HG03469 (cell line): ENCODE data around the gene RAD21L1.
"Not testable (repeated sequence)": the region's sequence is repeated elsewhere in the genome, so short reads cannot be mapped to it uniquely, and the experiment has no call there.

Source experiments
- ATAC-seq: cut with Tn5 transposase; IDR thresholded peaks from one replicate; pipeline ENCODE4 v1.9.1; 2021; ENCODE audit warnings: mild to moderate bottlenecking, moderate library complexity, moderate number of reproducible peaks; ENCODE audit not compliant: unreplicated experiment

The RAD21L1 gene

GRCh38 chr20:1199212-1199873 is 26.5 kb upstream of the RAD21L1 start:
- ATAC-seq = no peak

- ATAC-seq = no peak
Observed at GRCh38 chr20:1199964-1200363, 25.9 kb upstream of the RAD21L1 start.

- no peak for ATAC-seq
Observed at GRCh38 chr20:1202762-1203504, 22.9 kb upstream of the RAD21L1 start, which contains the start of gene C20orf202. C20orf202 (plus strand) TSS chr20:1203454; CDS start chr20:1203586, 132 bp downstream.

GRCh38 chr20:1203630-1204029 is 22.2 kb upstream of the RAD21L1 start:
- no peak for ATAC-seq

- ATAC-seq = no peak
Observed at GRCh38 chr20:1204113-1204512, 21.7 kb upstream of the RAD21L1 start.

- no peak for ATAC-seq
Observed at GRCh38 chr20:1204576-1204975, 21.3 kb upstream of the RAD21L1 start.

GRCh38 chr20:1205802-1206201 is 20.0 kb upstream of the RAD21L1 start:
- ATAC-seq = no peak

- no peak for ATAC-seq
Observed at GRCh38 chr20:1206366-1207148, 19.3 kb upstream of the RAD21L1 start.

GRCh38 chr20:1207293-1207878 is 18.5 kb upstream of the RAD21L1 start:
- no peak for ATAC-seq

GRCh38 chr20:1209447-1210387 is 16.1 kb upstream of the RAD21L1 start:
- no peak for ATAC-seq

- no peak for ATAC-seq
Observed at GRCh38 chr20:1210501-1210900, 15.3 kb upstream of the RAD21L1 start.

- ATAC-seq = no peak
Observed at GRCh38 chr20:1212023-1212422, 13.8 kb upstream of the RAD21L1 start.

GRCh38 chr20:1212607-1213396 is 13.0 kb upstream of the RAD21L1 start:
- ATAC-seq = no peak

- no peak for ATAC-seq
Observed at GRCh38 chr20:1214838-1215261, 11.0 kb upstream of the RAD21L1 start.

- ATAC-seq = no peak
Observed at GRCh38 chr20:1215386-1216170, 10.3 kb upstream of the RAD21L1 start.

GRCh38 chr20:1216527-1217427 is 9.1 kb upstream of the RAD21L1 start:
- not testable (repeated sequence) for ATAC-seq

GRCh38 chr20:1222750-1223149 is 3.1 kb upstream of the RAD21L1 start:
- ATAC-seq = not testable (repeated sequence)
